ENCODE data around the gene NPL.

NPL gene

DNA sequence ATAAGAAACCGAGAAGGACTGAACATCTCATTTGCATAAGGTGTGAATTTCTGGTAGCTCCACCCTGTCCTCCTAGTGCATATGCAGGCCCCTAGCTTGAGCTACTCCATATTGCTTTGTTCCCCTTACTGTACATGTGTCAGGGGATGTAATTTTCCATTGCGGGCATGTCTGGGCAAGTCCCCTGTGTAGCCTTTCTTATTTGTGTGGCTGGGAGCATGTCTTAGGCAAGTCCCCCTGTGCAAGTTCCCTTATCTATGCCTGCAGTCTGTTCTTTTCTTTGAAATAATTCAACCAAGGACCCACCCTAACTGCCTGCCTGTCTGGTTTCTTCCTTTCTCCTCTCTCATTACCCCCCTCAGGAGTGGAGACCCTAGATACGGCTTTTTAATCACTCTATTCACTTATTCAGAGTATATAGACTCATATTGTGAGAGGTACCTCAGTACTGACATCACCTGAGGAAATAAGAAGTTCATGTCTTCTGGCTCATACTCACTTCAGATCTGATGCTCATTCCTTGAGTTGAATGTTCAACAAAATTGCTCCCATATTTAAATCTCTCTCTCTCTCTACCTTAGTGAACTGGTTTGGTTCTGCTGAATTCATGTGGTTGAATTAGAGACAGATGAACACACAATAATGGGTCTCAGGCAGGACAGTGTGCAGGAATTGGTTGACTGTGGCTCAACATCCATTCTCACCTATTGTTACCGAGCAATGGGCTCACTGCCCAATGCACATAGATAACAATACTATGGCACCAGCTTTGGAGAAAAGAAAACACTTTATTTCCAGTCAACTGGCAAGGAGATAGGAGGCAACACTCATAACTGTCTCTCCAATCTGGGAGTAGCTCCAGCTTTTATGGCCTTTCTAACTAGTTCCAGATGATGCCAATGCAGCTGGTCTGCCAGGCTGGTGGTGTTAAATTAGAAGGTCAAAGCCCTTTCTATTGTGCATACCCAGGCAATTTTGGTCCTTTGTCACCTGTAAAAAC lies 27.9 kb upstream of the NPL start:
- H3K9me3 ChIP-seq (ENCODE audit: control insufficient read depth, low read length), result no peaks in the 10 kb centered on the region
- H3K36me3 ChIP-seq (ENCODE audit: control insufficient read depth, insufficient read depth, low read length), result no peaks in the 10 kb centered on the region
- no peaks in the 10 kb centered on the region for H3K27me3 ChIP-seq (replicated peaks; ENCODE audit: control insufficient read depth, insufficient read depth, low read length, poor library complexity, severe bottlenecking)
- no peak for DNase-seq
- H3K4me1 ChIP-seq (ENCODE audit: control insufficient read depth, insufficient read depth, low read length, poor library complexity, severe bottlenecking), result no peaks in the 10 kb centered on the region
- H3K4me3 ChIP-seq (ENCODE audit: insufficient read depth, low read depth, low read length, poor library complexity, severe bottlenecking), result no peak overlapping the region
- no peak overlapping the region for H3K27ac ChIP-seq (ENCODE audit: insufficient read depth, low read length, poor library complexity, severe bottlenecking)

DNA sequence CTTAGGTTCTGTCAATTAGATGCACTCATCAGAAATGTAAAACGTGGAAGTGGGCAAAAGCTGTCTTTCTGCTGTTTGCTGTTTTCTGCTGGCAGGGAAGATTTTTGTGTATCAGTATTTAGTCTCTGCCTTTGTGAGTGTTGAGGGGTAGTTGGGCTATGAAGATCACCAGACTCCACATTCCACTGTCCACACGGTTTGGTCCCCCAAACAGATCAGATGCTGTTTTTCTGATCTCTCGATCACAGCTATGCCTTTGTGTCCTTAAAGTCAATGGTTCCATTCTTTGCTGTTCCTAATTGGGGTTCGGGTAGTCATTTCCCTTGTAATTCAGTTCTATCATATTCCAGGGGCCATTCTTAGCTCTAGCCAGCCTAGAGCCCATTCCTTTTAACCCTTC lies 27.0 kb upstream of the NPL start:
- no peak for DNase-seq
- Histone ChIP-seq H3K36me3 (ENCODE audit: control insufficient read depth, insufficient read depth, low read length) (no peaks in the 10 kb centered on the region), H3K27ac (ENCODE audit: insufficient read depth, low read length, poor library complexity, severe bottlenecking) (no peak overlapping the region), H3K4me3 (ENCODE audit: insufficient read depth, low read depth, low read length, poor library complexity, severe bottlenecking) (no peak overlapping the region), H3K4me1 (ENCODE audit: control insufficient read depth, insufficient read depth, low read length, poor library complexity, severe bottlenecking) (no peaks in the 10 kb centered on the region), H3K9me3 (ENCODE audit: control insufficient read depth, low read length) (no peaks in the 10 kb centered on the region), H3K27me3 (replicated peaks; ENCODE audit: control insufficient read depth, insufficient read depth, low read length, poor library complexity, severe bottlenecking) (no peaks in the 10 kb centered on the region)

- Histone ChIP-seq H3K27ac (ENCODE audit: insufficient read depth, low read length, poor library complexity, severe bottlenecking) (no peak overlapping the region), H3K4me3 (ENCODE audit: insufficient read depth, low read depth, low read length, poor library complexity, severe bottlenecking) (no peak overlapping the region), H3K4me1 (ENCODE audit: control insufficient read depth, insufficient read depth, low read length, poor library complexity, severe bottlenecking) (no peaks in the 10 kb centered on the region), H3K9me3 (ENCODE audit: control insufficient read depth, low read length) (no peaks in the 10 kb centered on the region), H3K27me3 (replicated peaks; ENCODE audit: control insufficient read depth, insufficient read depth, low read length, poor library complexity, severe bottlenecking) (no peaks in the 10 kb centered on the region), H3K36me3 (ENCODE audit: control insufficient read depth, insufficient read depth, low read length) (no peaks in the 10 kb centered on the region)
- DNase-seq, result no peak
These were observed 25.4 kb upstream of the NPL start for GRCh38 chr1:182764029-182764727.

DNA sequence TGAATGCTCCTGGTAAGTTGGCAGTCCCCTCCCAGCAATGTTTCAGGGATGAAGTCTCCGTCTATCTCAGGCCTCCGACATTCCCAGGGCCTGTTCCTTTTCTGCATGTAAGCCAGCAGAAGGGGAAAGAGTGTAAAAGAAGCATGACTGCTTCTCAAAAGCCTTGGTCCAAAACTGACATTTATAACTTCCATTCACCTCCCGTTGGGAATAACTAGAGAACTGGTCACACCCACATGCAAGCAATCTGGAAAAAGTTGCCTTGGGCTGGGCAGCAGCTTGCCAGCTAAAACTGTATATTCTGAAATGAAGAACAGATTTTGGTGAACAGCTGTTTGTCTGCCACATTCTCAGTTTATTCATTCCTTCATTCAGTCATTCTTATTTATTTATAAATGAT lies 24.2 kb upstream of the NPL start:
- DNase-seq, result no peak
- Histone ChIP-seq H3K36me3 (ENCODE audit: control insufficient read depth, insufficient read depth, low read length) (no peaks in the 10 kb centered on the region), H3K27ac (ENCODE audit: insufficient read depth, low read length, poor library complexity, severe bottlenecking) (no peak overlapping the region), H3K9me3 (ENCODE audit: control insufficient read depth, low read length) (no peaks in the 10 kb centered on the region), H3K4me1 (ENCODE audit: control insufficient read depth, insufficient read depth, low read length, poor library complexity, severe bottlenecking) (no peaks in the 10 kb centered on the region), H3K27me3 (replicated peaks; ENCODE audit: control insufficient read depth, insufficient read depth, low read length, poor library complexity, severe bottlenecking) (no peaks in the 10 kb centered on the region), H3K4me3 (ENCODE audit: insufficient read depth, low read depth, low read length, poor library complexity, severe bottlenecking) (no peak overlapping the region)

GRCh38 chr1:182766050-182766449 lies 23.5 kb upstream of the NPL start:
- H3K27me3 ChIP-seq (replicated peaks; ENCODE audit: control insufficient read depth, insufficient read depth, low read length, poor library complexity, severe bottlenecking), result no peaks in the 10 kb centered on the region
- H3K4me1 ChIP-seq (ENCODE audit: control insufficient read depth, insufficient read depth, low read length, poor library complexity, severe bottlenecking), result no peaks in the 10 kb centered on the region
- no peaks in the 10 kb centered on the region for H3K9me3 ChIP-seq (ENCODE audit: control insufficient read depth, low read length)
- DNase-seq, result no peak
- no peak overlapping the region for H3K4me3 ChIP-seq (ENCODE audit: insufficient read depth, low read depth, low read length, poor library complexity, severe bottlenecking)
- no peak overlapping the region for H3K27ac ChIP-seq (ENCODE audit: insufficient read depth, low read length, poor library complexity, severe bottlenecking)
- no peaks in the 10 kb centered on the region for H3K36me3 ChIP-seq (ENCODE audit: control insufficient read depth, insufficient read depth, low read length)

GRCh38 chr1:182766881-182767645 lies 22.5 kb upstream of the NPL start:
- Histone ChIP-seq H3K36me3 (ENCODE audit: control insufficient read depth, insufficient read depth, low read length) (no peaks in the 10 kb centered on the region), H3K27me3 (replicated peaks; ENCODE audit: control insufficient read depth, insufficient read depth, low read length, poor library complexity, severe bottlenecking) (no peaks in the 10 kb centered on the region), H3K4me3 (ENCODE audit: insufficient read depth, low read depth, low read length, poor library complexity, severe bottlenecking) (no peak overlapping the region), H3K27ac (ENCODE audit: insufficient read depth, low read length, poor library complexity, severe bottlenecking) (no peak overlapping the region), H3K9me3 (ENCODE audit: control insufficient read depth, low read length) (no peaks in the 10 kb centered on the region), H3K4me1 (ENCODE audit: control insufficient read depth, insufficient read depth, low read length, poor library complexity, severe bottlenecking) (no peaks in the 10 kb centered on the region)
- no peak for DNase-seq

DNA sequence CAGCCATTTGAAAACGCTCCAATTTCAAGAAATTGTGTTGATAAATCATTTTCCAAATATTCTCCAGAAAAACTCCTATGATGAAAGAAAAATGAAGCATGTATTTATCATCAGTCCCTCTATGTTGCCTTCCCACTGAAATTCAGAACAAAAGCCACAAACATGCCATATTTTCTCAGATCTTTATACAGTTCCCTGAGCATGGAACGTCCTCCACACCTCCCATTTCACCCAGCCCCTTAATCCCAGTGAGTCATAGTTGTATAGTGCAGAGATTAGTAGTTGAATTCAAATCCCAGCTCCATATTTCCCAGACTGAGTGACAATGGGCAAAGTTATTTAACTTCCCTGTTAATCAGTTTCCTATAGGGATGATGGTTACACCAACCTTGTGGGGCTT lies 20.6 kb upstream of the NPL start:
- no peak overlapping the region for H3K27ac ChIP-seq (ENCODE audit: insufficient read depth, low read length, poor library complexity, severe bottlenecking)
- no peaks in the 10 kb centered on the region for H3K4me1 ChIP-seq (ENCODE audit: control insufficient read depth, insufficient read depth, low read length, poor library complexity, severe bottlenecking)
- H3K27me3 ChIP-seq (replicated peaks; ENCODE audit: control insufficient read depth, insufficient read depth, low read length, poor library complexity, severe bottlenecking), result peaks cover 4% of the 10 kb centered on the region
- no peak overlapping the region for H3K4me3 ChIP-seq (ENCODE audit: insufficient read depth, low read depth, low read length, poor library complexity, severe bottlenecking)
- H3K9me3 ChIP-seq (ENCODE audit: control insufficient read depth, low read length), result no peaks in the 10 kb centered on the region
- DNase-seq, result no peak
- H3K36me3 ChIP-seq (ENCODE audit: control insufficient read depth, insufficient read depth, low read length), result no peaks in the 10 kb centered on the region

GRCh38 chr1:182770232-182770631 lies 19.3 kb upstream of the NPL start:
- H3K4me3 ChIP-seq (ENCODE audit: insufficient read depth, low read depth, low read length, poor library complexity, severe bottlenecking), result no peak overlapping the region
- DNase-seq, result no peak
- H3K27me3 ChIP-seq (replicated peaks; ENCODE audit: control insufficient read depth, insufficient read depth, low read length, poor library complexity, severe bottlenecking), result peaks cover 4% of the 10 kb centered on the region
- H3K9me3 ChIP-seq (ENCODE audit: control insufficient read depth, low read length), result no peaks in the 10 kb centered on the region
- H3K36me3 ChIP-seq (ENCODE audit: control insufficient read depth, insufficient read depth, low read length), result no peaks in the 10 kb centered on the region
- no peak overlapping the region for H3K27ac ChIP-seq (ENCODE audit: insufficient read depth, low read length, poor library complexity, severe bottlenecking)
- no peaks in the 10 kb centered on the region for H3K4me1 ChIP-seq (ENCODE audit: control insufficient read depth, insufficient read depth, low read length, poor library complexity, severe bottlenecking)

- Histone ChIP-seq H3K27ac (ENCODE audit: insufficient read depth, low read length, poor library complexity, severe bottlenecking) (no peak overlapping the region), H3K36me3 (ENCODE audit: control insufficient read depth, insufficient read depth, low read length) (no peaks in the 10 kb centered on the region), H3K4me1 (ENCODE audit: control insufficient read depth, insufficient read depth, low read length, poor library complexity, severe bottlenecking) (no peaks in the 10 kb centered on the region), H3K9me3 (ENCODE audit: control insufficient read depth, low read length) (no peaks in the 10 kb centered on the region), H3K4me3 (ENCODE audit: insufficient read depth, low read depth, low read length, poor library complexity, severe bottlenecking) (no peak overlapping the region), H3K27me3 (replicated peaks; ENCODE audit: control insufficient read depth, insufficient read depth, low read length, poor library complexity, severe bottlenecking) (peaks cover 4% of the 10 kb centered on the region)
- DNase-seq, result no peak
These were observed 18.2 kb upstream of the NPL start for GRCh38 chr1:182771187-182771984.
